ENCODE data around the gene SLC25A1.

SLC25A1 gene

GRCh38 chr22:19178657-19179496 is at the start of gene SLC25A1:
Gene SLC25A1, minus strand, starts transcription at chr22:19178736. Its CDS starts 63 bp downstream, at chr22:19178673.
- peak; percentile 62 to 76 for DNase-seq

DNA sequence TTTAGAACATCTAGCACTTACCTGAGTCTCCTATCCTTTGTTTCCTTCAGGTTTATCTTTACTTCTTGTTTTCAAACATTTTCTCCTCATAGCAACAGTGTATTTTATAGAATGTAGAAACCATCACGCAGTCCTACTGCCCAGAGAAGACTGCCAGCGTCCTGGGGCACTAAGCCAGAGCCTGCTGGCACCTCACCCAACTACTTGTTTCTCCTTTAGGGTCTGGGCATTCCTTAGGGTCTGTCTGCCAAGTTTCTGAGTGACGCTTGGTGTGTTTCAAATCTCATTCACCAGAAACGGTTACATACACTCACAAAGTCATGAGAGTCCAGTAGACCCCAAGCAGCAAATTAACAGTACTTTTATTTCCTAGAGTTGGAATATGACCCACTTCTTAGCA is 49.6 kb upstream of the SLC25A1 start:
- DNase-seq, result no peak

GRCh38 chr22:19226428-19226827 is 47.9 kb upstream of the SLC25A1 start:
- no peak for DNase-seq

DNA sequence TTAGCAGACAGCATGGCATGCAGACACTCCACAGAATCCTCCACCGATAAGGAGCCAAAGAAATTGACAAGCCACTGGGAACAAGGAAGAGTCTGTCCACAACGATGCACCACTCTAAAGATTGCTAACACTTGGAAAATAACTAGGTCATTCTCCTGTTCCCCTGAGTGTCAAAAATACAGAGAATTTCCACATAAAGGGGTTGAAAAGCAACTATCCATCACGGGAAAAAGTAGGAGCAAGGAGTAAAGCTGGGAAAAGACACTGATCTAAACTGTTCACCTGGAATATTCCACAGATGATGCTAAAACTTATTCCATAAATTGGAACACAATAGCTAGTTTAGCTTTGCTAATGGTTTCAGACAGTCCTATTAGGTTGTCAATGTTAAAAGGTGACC is 47.0 kb upstream of the SLC25A1 start:
- no peak for DNase-seq

GRCh38 chr22:19224985-19225384 is 46.4 kb upstream of the SLC25A1 start:
- no peak for DNase-seq

- DNase-seq, result no peak
These were observed 46.0 kb upstream of the SLC25A1 start for GRCh38 chr22:19224557-19224956.

- no peak for DNase-seq
These were observed 45.1 kb upstream of the SLC25A1 start for GRCh38 chr22:19223617-19224016.

DNA sequence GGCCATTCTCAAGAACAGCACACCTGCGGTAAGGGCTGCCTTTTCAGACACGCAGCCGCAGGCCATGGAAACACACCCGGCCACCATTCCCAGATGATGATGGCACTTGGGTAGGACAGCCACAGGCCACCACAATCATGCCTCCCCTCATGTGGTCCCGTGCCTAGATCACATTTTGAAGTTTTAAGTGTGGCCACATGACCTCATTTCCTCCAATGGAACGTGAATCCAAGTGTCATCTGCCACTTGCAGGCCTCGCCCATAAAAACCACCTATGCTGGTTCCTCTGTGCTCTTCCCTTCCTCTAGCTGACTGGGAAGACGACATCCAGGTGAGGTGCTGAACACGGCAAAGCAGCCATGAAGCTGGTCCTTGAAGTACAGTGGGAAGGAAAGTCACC is 44.6 kb upstream of the SLC25A1 start:
- DNase-seq, result no peak

- DNase-seq, result no peak
These were observed 43.9 kb upstream of the SLC25A1 start for GRCh38 chr22:19222242-19223005.

GRCh38 chr22:19220867-19221266 is 42.3 kb upstream of the SLC25A1 start:
- DNase-seq, result no peak

- no peak for DNase-seq
These were observed 40.2 kb upstream of the SLC25A1 start for GRCh38 chr22:19218541-19219233.

- DNase-seq, result no peak
These were observed 38.0 kb upstream of the SLC25A1 start for GRCh38 chr22:19216579-19216978.

GRCh38 chr22:19215360-19215759 is 36.8 kb upstream of the SLC25A1 start:
- no peak for DNase-seq

DNA sequence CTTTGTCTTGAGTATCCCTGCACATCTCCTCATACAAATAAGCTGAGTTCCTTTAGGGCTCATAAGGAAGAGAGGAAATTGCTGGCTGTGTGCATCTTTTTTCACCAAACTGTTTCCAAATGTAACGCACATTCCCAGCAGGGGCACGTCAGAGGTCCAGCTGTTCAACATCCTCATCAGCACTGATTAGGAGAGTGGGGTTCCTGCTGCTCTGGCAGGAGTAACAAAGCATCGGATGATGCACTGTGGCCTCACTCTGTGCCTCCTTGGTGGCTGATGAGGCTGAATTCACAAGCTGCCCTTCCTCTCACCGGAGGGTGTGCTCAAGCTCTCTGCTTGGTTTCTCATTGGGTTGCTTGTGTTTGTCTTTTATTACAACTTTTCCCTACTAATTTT is 35.5 kb upstream of the SLC25A1 start:
- DNase-seq, result no peak

- no peak for DNase-seq
These were observed 35.0 kb upstream of the SLC25A1 start for GRCh38 chr22:19213442-19214077.

DNA sequence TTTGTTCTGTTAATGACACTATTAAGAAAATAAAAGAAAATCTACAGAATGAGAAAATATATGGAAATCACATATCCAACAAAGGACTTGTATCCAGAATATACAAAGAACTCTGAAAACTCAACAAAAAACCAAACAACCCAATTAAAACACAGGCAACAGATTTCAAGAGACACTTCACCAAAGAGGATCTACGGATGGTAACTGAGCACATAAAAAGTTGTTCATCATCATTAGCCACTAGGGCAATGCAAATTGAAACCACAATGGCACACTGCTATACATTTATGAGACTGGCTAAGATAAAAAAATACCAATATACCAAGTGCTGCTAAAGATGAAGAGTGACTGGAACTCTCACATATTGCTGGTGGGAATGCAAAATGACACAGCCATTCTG is 34.5 kb upstream of the SLC25A1 start:
- DNase-seq, result no peak

DNA sequence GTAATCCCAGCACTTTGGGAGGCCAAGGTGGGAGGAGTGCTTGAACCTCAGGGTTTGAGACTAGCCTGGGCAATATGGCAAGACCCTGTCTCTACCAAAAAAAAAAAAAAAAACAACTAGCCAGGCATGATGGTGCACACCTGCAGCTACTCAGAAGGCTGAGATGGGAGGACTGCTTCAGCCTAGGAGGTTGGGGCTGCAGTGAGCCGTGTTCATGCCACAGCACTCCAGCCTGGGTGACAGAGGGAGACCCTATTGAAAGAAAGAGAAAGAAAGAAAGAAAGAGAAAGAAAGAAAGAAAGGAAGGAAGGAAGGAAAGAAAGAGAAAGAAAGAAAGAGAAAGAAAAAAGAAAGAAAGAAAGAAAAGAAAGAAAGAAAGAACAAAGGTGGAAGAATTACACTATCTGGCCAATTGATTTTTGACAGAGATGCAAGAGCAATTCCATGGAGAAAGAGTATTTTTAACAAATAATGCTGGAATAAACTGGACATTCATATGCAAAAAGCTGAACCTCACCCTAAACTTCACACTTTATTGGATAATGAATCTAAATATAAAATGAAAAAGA is 33.9 kb upstream of the SLC25A1 start:
- DNase-seq, result no peak

- no peak for DNase-seq
These were observed 31.7 kb upstream of the SLC25A1 start for GRCh38 chr22:19210188-19210587.

DNA sequence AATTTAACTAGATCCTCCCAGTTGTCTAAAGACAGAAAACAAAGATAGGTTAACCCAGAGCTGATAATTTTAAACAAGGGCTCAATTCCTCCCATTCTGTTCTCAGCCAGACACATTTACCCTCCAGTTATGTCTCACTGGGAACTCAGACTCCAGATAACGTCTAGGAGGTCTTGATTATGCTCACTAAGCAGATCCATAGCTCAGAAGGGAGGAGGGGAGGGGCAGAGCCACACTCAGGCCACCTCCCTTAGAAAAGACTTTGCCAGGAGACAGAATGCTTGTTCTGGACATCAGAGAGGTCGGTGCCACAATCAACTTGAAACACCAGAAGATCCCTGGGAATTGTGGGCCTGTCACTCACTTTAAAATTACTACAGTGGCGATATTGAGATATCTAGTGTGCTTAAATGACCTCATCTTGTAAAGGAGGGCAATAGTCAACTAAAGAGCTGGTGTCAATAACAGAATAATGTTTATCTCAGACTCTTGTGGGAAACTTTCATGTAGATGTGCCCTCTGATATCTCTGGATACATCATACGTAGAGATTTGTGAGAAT is 29.8 kb upstream of the SLC25A1 start:
- DNase-seq, result no peak

DNA sequence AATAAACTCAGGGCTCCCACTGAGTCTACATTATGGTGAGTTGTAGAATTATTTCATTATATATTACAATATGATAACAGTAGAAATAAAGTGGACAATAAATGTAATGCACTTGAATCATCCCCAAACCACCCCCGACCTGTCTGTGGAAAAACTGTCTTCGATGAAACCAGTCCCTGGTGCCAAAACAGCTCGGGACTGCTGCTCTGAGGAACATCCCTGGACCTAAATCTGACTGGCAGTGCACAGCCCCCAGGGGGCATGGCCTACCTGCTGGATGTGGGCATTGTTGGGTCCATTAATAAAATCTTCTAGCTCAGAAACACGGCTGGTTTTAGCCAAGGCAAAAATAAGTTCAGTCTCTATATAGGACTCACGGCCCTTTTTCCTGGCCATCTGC is 29.3 kb upstream of the SLC25A1 start:
- no peak for DNase-seq

- DNase-seq, result no peak
These were observed 28.9 kb upstream of the SLC25A1 start for GRCh38 chr22:19207401-19207808.

DNA sequence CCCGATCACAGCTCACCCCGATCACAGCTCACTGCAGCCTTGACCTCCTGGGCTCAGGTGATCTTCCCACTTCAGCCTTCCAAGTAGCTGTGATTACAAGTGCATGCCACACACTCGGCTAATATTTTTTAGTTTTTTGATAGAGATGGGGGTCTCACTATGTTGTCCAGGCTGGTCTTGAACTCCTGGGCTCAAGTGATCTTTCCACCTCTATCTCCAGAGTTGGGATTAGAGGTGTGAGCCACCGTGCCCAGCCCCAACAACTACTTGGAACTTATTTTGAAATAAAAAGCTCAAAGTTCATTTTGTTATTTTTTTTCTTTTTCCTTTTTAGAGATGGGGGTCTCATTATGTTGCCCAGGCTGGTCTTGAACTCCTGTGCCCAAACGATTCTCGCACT is 27.8 kb upstream of the SLC25A1 start:
- no peak for DNase-seq

Data from NCI-H1930 (cell line).